HG03196 (cell line): ENCODE measurements around the gene PCDHGB6.
"Not testable (repeated sequence)": the region's sequence is repeated elsewhere in the genome, so short reads cannot be mapped to it uniquely, and the experiment has no call there.

Experiments
- ATAC-seq: cut with Tn5 transposase; IDR thresholded peaks from one replicate; pipeline ENCODE4 v1.9.1; 2021; ENCODE audit not compliant: unreplicated experiment

Gene PCDHGB6

GRCh38 chr5:141407790-141408505, at the start of gene PCDHGB6:
TSS of gene PCDHGB6 (plus strand) at chr5:141408021. CDS start at chr5:141408203, 182 bp downstream.
- not testable (repeated sequence) for ATAC-seq

DNA sequence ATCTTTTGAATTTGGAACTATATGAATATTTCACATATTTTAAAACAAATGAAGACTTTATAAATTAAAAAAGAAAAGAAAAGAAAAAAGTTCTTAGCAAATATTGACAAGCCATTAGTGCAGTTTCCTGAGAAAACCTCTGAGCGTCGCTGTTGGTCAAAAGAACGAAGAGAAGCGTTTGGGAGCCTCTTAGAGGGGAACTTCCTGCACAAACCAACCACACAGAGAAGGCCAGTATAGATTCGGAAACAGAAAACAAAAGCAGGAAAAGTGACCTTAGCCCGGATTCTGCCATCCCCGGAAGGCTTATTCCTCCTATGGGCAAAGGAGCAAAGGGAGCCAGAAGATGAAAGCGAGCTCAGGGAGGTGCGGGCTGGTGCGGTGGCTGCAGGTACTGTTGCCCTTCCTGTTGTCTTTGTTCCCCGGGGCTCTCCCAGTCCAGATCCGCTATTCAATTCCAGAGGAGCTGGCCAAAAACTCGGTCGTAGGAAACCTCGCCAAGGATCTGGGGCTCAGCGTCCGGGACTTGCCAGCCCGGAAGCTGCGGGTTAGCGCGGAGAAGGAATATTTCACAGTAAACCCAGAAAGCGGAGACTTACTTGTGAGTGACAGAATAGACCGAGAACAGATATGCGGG, 47.9 kb upstream of the PCDHGB6 start, which contains the start of gene PCDHGB2:
PCDHGB2 (plus strand) TSS at position 205 of the 637 bp plus-strand sequence; CDS start at position 347, 142 bp downstream.
- peak; percentile 63 for ATAC-seq

DNA sequence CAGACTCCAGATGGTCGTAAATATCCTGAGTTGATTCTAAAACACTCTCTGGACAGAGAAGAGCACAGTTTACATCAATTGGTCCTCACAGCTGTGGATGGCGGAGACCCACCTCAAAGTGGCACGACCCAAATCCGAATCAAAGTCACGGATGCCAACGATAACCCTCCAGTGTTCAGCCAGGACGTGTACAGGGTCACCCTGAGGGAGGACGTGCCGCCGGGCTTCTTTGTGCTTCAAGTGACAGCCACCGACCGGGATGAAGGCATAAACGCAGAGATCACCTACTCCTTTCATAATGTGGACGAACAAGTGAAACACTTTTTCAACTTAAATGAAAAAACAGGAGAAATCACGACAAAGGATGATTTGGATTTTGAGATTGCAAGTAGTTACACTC, 47.1 kb upstream of the PCDHGB6 start:
- ATAC-seq: no peak

- no peak for ATAC-seq
These were observed 45.1 kb upstream of the PCDHGB6 start for GRCh38 chr5:141362719-141363118.

- ATAC-seq: no peak
These were observed 43.7 kb upstream of the PCDHGB6 start, which contains the start of gene PCDHGA5 for GRCh38 chr5:141363952-141364660. TSS of gene PCDHGA5 (plus strand) at chr5:141364162. CDS start at chr5:141364331, 169 bp downstream.

DNA sequence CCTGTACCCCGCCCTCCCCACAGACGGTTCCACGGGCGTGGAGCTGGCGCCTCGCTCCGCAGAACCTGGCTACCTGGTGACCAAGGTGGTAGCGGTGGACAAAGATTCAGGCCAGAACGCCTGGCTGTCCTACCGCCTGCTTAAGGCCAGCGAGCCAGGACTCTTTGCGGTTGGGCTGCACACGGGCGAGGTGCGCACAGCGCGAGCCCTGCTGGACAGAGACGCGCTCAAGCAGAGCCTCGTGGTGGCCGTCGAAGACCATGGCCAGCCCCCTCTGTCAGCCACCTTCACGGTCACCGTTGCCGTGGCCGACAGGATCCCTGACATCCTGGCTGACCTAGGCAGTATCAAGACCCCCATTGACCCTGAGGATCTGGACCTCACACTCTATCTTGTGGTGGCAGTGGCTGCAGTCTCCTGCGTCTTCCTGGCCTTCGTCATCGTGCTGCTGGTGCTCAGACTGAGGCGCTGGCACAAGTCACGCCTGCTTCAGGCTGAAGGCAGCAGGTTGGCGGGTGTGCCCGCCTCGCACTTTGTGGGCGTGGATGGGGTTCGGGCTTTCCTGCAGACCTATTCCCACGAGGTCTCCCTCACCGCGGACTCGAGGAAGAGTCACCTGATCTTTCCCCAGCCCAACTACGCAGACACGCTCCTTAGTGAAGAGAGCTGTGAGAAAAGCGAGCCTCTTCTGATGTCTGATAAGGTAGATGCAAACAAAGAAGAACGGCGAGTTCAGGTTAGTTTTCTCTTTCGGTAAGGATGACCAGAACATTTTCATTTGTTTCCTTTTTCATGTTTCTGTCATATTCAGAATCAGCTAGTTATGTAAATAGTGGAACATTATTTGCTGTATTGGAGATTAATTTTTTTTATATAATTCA, 41.6 kb upstream of the PCDHGB6 start:
- no peak for ATAC-seq

DNA sequence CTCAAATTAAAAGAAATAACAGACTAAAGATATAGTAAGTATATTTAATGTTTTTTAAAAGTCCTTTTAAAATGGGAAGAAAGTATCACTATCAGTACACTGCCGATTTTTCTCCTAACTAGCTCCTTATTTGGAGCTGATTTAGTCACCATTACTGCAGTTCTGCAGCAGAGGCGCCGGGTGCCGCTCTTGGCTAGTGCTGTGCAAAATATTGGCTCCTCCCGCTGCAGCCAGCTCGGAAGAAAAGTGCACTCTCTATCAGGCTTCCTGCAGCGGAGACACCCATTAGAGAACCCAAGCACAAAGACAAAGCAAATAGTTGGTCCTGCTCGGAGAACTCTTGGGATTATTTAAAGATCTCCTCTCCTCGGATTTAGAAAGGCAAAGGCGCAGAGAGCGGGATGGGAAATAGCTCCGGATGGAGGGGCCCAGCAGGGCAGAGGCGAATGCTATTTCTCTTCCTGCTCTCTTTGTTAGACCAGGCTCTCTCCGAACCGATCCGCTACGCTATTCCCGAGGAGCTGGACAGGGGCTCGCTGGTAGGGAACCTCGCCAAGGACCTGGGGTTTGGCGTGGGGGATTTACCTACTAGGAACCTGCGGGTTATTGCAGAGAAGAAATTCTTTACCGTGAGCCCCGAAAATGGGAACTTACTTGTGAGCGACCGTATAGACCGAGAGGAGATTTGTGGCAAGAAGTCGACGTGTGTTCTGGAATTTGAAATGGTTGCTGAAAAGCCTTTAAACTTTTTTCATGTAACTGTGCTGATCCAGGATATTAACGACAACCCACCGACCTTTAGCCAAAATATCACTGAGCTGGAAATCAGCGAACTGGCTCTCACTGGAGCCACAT, 37.6 kb upstream of the PCDHGB6 start, which contains the start of gene PCDHGB3:
PCDHGB3 (plus strand) TSS at position 249 of the 855 bp plus-strand sequence; CDS start at position 402, 153 bp downstream.
- ATAC-seq: peak; percentile 69

GRCh38 chr5:141371572-141372475, 36.0 kb upstream of the PCDHGB6 start:
- ATAC-seq: no peak

- ATAC-seq: no peak
These were observed 34.0 kb upstream of the PCDHGB6 start, which contains the start of gene PCDHGA6 for GRCh38 chr5:141373673-141374317. TSS of gene PCDHGA6 (plus strand) at chr5:141373891. CDS start at chr5:141374084, 193 bp downstream.

- no peak for ATAC-seq
These were observed 33.2 kb upstream of the PCDHGB6 start for GRCh38 chr5:141374627-141375026.

DNA sequence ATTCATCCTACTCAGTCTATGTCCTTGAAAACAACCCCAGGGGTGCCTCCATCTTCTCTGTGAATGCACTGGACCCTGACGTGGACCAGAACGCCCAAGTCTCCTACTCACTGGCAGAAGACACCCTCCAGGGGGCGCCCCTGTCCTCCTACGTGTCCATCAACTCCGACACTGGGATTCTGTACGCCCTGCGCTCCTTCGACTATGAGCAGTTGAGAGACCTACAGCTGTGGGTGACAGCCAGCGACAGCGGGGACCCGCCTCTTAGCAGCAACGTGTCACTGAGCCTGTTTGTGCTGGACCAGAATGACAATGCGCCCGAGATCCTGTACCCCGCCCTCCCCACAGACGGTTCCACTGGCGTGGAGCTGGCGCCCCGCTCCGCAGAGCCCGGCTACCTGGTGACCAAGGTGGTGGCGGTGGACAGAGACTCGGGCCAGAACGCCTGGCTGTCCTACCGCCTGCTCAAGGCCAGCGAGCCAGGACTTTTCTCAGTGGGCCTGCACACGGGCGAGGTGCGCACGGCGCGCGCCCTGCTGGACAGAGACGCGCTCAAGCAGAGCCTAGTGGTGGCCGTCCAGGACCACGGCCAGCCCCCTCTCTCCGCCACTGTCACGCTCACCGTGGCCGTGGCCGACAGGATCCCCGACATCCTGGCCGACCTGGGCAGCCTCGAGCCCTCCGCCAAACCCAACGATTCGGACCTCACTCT, 32.2 kb upstream of the PCDHGB6 start:
- not testable (repeated sequence) for ATAC-seq

DNA sequence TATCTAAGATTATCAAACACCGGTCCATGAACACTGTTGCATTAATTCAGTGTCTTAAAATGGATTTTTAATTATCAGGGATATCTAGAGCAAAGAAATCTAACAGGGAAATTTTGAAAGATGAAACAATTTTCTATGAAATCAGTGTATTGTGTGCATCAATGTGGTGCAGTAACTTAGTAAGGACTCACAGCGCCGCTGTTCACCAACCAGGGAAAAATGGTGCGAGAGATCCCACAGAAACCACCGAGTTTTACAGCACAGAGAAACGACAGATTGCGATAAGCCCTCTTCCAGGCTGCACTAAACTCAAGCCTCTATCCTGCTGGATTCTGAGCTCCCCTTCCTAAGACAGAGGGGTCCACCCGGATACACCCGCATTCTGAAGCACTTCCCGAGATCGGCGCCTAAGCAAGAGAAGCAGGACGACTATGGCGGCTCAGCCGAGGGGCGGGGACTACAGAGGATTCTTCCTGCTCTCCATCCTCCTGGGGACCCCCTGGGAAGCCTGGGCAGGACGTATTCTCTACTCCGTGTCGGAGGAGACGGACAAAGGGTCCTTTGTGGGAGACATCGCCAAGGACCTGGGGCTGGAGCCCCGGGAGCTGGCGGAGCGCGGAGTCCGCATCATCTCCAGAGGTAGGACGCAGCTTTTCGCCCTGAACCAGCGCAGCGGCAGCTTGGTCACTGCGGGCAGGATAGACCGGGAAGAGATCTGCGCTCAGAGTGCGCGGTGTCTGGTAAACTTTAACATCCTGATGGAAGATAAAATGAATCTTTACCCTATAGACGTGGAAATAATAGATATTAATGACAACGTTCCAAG, 25.1 kb upstream of the PCDHGB6 start, which contains the start of gene PCDHGA7:
PCDHGA7 (plus strand) TSS at position 274 of the 826 bp plus-strand sequence; CDS start at position 432, 158 bp downstream.
- ATAC-seq: no peak

DNA sequence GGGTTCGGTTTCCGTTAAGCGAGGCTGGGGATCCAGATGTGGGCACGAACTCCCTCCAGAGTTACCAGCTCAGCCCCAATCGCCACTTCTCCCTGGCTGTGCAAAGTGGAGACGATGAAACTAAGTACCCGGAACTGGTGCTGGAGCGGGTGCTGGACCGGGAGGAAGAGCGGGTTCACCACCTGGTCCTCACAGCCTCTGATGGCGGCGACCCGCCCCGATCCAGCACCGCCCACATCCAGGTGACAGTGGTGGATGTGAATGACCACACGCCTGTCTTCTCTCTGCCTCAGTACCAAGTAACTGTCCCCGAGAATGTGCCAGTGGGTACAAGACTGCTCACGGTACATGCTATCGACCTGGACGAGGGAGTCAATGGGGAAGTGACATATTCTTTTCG, 24.5 kb upstream of the PCDHGB6 start:
- ATAC-seq: no peak

- no peak for ATAC-seq
These were observed 23.2 kb upstream of the PCDHGB6 start for GRCh38 chr5:141384471-141385267.

DNA sequence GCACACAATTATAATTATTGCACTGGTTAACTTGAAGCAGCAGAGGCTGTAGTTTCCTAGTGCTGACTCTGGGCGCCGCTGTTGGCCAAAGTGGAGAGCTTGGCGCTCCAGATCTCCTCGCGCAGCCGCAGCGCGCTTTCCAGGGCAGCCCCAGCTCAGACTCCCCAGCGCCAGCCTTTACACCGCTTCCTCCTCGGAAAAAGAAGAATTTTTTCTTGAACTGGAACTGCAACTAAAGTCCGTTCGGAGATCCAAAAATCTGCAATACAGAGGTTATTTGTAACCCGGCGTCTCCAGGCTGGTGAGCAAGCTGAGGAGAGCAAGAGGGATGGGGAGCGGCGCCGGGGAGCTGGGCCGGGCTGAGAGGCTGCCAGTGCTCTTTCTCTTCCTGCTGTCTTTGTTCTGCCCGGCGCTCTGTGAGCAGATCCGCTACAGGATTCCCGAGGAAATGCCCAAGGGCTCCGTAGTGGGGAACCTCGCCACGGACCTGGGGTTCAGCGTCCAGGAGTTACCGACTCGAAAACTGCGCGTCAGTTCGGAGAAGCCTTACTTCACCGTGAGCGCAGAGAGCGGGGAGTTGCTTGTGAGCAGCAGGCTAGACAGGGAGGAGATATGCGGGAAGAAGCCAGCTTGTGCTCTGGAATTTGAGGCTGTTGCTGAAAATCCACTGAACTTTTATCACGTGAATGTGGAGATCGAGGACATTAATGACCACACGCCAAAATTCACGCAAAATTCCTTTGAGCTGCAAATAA, 20.1 kb upstream of the PCDHGB6 start, which contains the start of gene PCDHGB4:
PCDHGB4 (plus strand) TSS at position 142 of the 755 bp plus-strand sequence; CDS start at position 329, 187 bp downstream.
- ATAC-seq: not testable (repeated sequence)
